GM12875 (cell line): Measurements from ENCODE around the gene MTCH1.
"Not testable (repeated sequence)": the region's sequence is repeated elsewhere in the genome, so short reads cannot be mapped to it uniquely, and the experiment has no call there.

Experiments used
- H3K4me3 ChIP-seq: one replicate; pipeline ENCODE4 v1.5.1; 2011; ENCODE audit warnings: low read depth, low read length, control low read depth
- TF ChIP-seq, protein P1 (sequence below): IDR thresholded peaks from 2 replicates; pipeline ENCODE4 v1.5.1; 2011; ENCODE audit warnings: low read depth, mild to moderate bottlenecking, control low read depth, inconsistent platforms, low read length, moderate library complexity, borderline replicate concordance; ENCODE audit not compliant: insufficient read depth

MTCH1 gene

DNA sequence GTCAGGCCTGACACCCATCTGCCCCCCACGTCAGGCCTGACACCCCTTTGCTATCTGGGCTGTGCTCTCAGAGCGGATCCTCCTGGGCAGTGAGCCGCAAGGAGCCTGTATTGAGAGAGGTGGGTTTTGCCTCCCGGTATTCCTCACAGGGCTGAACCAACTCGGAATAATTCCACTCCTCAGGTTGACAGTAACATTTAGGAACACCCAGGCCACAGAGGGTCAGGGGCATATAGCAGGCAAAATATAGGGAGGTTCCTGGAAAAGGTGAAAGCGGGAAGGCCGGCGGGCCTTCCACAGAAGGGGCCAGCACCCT lies 12.7 kb upstream of the MTCH1 start:
- no peak overlapping the region for H3K4me3 ChIP-seq
- TF ChIP-seq, protein P1, sequence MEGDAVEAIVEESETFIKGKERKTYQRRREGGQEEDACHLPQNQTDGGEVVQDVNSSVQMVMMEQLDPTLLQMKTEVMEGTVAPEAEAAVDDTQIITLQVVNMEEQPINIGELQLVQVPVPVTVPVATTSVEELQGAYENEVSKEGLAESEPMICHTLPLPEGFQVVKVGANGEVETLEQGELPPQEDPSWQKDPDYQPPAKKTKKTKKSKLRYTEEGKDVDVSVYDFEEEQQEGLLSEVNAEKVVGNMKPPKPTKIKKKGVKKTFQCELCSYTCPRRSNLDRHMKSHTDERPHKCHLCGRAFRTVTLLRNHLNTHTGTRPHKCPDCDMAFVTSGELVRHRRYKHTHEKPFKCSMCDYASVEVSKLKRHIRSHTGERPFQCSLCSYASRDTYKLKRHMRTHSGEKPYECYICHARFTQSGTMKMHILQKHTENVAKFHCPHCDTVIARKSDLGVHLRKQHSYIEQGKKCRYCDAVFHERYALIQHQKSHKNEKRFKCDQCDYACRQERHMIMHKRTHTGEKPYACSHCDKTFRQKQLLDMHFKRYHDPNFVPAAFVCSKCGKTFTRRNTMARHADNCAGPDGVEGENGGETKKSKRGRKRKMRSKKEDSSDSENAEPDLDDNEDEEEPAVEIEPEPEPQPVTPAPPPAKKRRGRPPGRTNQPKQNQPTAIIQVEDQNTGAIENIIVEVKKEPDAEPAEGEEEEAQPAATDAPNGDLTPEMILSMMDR = no peak

DNA sequence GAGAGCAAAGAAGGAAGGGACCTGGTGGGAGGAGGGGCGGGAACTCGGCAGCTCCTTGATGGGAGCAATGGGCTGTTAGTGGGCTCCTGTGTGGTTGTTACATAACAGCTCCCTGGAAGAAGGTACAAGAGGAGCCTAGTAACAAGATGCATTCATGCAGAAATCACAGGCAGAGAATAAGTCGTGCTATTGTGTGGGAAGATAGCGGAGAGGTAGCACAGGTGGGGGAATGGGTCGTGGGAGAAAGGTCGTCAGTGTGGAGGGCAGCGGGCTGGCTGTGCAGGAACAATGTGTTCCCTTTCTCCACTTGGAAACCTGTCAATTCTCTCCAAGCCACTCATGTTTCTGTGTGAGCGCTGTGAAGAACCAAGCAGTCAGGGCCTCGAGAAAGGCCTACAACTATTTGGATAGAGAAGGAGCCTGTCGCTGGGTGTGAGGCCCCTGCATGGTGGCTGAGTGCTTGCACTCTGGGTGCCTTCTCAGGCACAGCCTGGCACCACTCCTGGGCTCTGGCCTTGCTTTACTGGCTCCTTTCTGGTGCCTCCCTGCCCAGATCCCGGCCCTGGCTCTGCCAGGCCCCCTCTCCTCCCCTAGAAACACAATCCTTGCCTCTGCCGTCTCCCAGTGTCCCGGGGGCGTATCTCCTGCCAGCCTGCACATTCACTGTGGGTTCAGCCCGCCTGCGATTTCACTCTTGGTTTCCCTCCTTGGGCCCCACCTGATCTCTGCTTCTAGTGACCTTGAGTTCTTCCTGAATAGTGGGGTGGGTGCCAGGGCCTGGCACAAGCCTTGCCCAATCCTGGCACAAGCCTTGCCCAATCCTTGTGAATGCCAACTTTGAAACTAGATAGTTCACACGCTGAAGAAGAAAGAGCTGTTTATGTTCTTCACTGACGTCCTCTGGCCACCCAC lies 12.1 kb upstream of the MTCH1 start:
- H3K4me3 ChIP-seq = no peak overlapping the region
- TF ChIP-seq, protein P1 = no peak

DNA sequence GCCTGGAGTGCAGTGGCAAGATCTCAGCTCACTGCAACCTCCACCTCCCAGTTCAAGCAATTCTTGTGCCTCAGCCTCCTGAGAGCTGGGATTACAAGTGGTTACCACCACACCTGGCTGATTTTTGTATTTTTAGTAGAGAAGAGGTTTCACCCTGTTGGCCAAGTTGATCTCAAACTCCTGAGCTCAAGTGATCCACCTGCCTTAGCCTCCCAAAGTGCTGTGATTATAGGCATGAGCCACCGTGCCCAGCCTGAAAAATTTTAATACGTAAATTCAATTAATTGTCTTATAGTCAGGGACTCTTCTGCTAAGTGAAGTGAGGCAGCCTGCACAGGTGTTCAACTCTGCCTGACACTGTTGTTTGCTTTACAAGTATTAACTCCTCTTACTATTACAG lies 4.4 kb upstream of the MTCH1 start:
- not testable (repeated sequence) for H3K4me3 ChIP-seq

DNA sequence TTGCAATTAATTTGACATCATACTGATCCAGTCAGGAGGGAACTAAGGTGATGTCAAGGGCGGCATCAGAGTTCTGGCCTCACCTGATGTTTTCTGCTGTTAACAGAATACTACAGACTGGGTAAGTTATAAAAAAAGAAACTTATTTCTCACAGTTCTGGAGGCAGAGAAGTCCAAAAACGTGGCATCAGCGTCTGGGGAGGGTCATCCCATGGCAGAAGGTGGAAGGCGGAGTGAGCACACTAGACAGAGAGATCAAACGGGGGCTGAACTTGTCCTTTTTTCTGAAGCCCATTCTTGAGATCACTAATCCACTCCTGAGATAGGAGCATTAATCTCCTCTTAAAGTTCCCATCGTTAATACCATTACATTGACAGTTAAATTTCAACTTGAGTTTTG lies 3.3 kb upstream of the MTCH1 start:
- TF ChIP-seq, protein P1 = no peak
- no peak overlapping the region for H3K4me3 ChIP-seq

DNA sequence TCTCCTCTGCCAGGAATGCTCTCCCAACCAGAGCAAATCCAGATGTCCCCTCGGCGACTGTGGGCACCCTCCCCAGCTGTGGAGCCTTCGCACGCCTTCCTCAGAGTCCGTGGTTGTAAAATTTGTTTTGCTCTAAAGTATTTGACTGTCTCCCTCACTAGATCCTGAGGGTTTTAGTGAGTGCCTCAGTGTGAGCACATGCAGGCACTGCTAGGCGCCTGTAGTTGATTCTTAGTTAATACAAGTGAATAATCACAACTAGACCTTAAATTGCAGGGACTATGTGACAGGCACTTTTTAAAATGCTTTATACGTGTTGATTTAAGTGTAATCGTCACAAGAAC lies 680 bp upstream of the MTCH1 start:
- TF ChIP-seq, protein P1 = no peak
- peak overlapping the region; percentile 66 for H3K4me3 ChIP-seq

DNA sequence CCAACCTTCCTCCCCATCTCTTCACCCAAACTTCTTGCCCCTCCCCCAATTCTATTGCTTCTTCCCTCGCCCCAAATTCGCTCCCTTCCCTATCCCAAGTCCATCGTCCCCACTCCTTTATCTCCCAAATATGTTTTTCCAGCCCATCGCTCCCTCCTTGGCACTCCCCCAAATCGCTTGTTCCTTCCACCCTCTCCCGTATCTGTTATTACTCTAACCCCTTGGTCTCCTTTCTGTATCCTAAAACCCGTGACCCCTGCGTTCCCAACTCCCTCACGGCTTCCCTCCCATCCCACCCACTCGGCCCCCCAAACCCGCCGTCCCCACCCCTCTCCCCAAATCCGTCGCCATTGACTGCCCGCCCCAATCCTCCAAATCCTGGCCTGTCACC lies 584 bp downstream of the MTCH1 start:
- TF ChIP-seq, protein P1 = no peak
- H3K4me3 ChIP-seq = peak overlapping the region; percentile 66

DNA sequence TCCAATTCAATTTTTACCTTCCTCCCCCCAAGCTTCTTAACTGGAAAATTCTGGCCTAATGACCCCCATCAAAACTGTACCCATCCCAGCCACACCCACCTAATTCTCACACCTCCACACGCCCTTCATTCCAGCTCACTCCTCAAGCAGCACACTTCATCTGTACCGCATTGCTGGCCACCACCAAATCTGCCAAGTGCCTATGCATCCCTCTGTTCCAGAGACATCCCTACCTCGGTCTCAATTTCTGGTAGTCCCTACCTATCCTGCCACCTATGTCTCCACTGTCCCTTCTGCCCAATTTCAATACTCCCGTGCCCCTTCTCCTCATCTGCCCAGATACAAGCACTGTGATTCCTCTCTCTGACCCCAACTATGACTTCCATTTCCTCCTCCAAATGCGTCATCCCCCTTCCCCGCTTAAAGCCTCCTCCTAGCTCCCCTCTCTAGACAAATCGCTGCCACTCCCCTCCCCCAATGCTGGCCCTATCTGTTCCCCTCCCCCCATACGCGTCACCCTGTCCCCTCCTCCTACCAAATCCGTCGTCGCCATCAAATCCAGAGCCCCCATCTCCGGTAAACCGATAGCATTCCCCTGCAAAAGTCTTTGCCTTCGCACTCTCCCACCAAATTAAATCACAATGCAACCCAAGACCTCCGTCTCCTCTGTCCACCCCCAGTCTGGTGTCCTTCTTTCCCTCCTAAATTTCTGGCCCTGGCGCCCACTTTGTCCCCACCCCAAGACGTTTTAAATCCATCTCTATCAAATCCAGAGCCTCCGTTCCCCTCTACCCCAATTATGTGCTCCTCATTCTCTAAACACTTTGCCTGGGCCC lies 1.2 kb downstream of the MTCH1 start:
- TF ChIP-seq, protein P1 = no peak
- peak overlapping the region; percentile 66 for H3K4me3 ChIP-seq
